HG02938 (cell line): Measurements from ENCODE around the gene LSM10.

Source experiments
- ATAC-seq: cut with Tn5 transposase; IDR thresholded peaks from one replicate; pipeline ENCODE4 v1.9.1; 2021; ENCODE audit warnings: mild to moderate bottlenecking, moderate library complexity; ENCODE audit not compliant: unreplicated experiment

LSM10 gene

DNA sequence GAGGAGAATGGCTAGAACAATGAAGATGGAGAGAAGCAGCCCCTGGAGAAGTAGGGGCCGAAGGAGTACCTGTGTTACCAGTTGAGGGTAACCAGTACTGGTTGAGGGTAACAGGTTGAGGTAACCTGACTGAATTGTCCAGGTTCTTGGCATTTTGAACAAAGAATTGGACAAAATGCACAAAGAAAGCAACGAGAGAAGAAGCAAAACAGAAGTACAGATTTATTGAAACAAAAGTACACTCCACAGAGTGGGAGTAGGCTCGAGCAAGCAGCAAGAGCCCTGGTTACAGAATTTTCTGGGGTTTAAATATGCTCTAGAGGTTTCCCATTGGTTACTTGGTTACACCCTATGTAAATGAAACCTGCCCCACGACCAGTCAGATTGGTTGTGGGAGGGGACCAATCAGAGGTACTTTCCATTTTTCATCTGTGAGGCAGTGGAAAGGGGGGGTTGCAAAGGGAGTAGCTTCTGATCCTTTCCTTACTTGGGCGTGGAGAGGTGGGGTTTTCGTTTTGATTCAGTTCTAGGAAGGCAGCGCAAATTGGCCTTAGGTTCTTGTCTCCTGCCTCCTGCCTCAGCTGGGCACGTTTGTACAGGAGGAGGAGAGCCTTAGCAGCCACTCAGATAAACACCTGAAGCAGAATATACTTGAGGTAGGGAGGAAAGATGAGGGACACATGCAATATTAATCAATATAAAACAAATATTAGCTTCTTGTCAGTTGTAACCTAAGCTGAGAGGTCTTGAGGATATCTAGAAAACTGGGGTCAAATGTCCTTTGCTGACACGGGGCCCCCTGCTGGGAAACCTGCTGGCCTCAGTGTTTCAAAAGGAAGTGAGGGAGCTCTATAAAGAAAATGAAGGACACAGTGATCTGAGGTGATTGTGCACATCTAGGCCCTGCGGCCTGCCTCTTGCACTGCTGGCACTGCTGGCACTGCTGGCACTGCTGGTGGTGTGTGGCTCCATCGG is 14.3 kb upstream of the LSM10 start:
- no peak for ATAC-seq

DNA sequence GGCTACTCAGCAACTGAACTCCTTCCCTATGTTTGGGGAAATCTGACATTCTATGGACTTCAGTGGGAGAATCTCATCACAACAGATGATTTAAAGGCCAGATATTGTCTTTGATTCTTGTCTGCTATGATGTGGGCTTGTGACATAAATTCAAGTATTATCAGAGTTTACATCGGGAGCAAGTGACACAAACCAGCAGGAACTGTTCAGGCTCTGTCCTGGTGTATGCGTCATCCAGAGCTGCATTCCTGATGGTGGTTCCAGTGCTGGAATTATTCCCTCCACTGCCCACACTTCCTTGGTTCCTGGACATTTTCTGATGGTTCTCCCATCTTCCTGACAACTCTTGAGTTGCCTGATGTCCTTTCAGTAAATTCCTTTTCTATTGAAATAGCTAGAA is 10.8 kb upstream of the LSM10 start:
- ATAC-seq = no peak

DNA sequence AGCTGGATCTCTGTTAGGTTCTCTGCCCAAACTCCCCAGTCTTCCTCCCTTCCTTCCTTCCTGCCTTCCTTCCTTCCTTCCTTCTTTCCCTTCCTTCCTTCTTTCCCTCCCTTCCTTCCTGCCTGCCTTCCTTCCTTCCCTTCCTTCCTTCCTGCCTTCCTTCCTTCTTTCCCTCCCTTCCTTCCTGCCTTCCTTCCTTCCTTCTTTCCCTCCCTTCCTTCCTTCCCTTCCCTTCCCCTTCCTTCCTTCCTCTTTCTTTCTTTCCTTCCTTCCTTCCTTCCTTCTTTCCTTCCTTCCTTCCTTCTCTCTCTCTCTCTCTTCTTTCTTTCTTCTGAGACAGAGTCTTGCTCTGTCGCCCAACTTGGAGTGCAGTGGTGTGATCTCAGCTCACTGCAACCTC is 8.7 kb upstream of the LSM10 start:
- ATAC-seq = no peak

DNA sequence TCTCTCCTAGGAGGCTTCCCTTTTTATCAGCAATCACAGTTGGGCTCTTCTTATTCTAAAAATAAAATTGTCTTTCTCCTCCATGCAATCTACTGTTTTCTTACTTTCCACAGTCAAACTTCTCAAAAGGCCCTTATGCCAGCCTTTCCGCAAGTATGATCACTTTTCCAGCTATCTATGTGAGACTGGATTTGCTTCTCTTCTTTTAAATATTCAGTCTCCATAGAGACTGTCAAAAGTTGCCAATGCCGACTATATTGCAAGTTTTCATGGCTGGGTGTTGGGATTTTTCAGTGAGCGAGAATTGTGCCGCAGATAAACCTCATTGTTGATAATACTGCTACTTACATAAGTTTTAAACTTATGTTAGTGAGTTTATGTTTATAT is 4.8 kb upstream of the LSM10 start:
- ATAC-seq = no peak

DNA sequence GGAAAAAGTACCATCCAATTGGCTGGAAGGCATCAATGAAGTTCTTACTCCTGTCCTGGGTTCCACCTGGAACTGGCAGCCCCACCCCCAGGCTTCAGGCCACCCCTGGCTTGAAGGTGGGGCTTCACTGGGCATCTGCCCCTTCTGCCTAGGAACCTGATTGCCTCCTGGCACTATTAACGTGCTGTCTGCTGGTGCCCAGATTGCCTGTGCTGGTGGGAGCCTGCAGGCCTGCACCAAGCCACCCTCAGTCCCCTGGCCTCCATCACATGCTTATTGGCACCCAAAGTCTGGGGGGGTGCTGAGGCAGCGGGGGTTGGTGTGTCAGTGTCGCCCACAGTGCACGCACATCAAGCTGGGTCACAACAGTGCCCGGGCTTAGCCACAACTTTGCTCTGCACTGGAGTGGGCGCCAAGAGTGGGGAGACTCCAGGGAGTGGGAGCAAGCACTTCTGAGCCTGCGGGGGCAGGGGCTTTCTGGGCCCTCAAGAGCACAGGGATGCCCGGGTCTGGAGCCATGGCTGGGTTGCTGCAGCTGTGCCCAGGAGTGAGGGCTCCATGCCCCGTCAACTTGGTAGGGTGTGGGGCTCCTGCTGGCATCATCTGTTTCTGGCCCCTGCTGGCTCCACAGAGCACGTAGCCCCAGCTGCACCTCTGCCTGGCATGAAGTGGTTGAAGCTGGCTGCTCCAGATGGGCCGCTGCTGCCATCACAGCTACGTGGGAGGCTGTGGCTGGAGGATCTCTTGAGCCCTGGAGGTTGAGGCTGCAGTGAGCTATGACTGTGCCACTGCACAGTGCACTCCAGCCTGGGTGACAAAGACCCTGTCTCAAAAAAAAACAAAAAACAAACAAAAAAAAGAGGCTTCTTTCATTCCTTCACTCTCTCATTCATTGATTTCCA is 4.1 kb upstream of the LSM10 start:
- ATAC-seq = no peak

DNA sequence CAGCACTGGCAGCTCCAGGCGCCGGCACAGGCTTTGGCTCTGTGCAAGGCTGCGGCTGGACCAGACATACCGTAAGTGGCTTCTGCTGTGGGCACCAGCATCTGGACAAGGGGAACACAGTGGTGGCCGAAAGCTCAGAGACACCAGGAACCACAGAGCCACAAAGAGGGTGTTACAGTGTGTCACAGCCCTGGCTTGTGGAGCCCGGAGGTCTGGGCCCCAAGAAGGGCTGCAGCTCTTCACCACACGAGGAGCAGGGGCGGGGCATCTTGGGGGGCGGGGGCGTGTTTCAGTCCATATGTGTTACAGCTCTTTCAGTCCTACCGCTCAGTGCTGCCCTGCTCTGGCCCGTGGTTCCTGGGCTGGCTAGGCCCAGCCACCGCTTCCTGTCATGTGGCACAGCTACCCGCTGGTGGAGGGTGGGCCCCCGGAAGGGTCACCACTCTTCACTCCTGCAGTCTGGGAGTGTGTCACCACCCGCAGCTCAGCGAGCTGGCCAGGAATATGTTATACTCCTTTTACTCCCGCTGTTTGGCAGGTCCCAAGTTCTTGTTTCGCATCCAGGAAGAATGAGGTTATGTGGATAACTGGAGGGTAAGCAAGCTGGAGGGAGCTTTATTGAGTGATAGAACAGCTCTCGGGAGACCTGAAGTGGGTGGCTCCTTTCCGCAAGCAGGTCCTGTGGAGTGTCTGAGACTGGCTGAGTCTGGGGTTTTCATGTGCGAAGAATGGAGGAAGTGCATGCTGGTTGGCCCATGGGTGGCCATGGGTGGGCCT is 3.3 kb upstream of the LSM10 start:
- no peak for ATAC-seq

DNA sequence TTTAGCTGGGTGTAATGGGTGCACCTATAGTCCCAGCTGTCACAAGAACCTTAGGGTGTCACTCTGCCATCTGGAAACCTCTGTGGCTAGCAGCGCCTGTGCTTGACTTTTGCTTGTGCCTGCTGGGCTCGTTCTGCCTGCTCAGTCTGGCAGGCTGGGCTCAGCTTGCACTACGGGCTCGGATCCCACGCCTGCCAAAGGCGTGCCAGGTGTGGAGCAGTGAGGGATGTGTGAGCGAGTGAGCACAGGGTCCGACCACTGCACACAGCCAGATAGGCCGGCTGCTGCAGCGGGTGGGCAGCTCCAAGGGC is 2.8 kb upstream of the LSM10 start:
- ATAC-seq = no peak

DNA sequence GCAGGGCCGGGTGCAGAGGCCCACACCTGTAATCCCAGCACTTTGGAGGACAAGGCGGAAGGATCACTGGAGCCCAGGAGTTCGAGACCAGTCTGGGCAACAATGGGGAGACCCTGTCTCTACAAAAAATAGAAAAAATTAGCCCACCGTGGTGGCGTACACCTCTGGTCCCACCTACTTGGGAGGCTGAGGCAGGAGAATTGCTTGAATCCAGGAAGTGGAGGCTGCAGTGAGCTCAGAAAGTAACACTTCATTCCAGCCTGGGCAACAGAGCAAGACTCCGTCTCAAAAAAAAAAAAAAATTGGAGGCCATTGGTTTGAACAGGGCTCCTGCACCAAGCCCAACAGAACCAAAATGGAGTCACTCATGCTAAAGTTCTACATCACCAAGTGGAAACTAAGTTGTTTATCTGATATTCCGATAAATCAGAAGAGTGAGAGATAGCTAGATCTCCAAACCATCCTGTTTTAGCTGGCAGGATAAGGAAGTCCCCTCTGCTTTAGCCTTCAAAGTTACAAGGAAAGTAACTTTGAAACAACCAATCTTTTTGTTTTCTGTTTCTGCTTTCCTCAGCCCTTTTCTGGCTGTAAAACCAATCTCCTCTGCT is 766 bp upstream of the LSM10 start:
- ATAC-seq = no peak

DNA sequence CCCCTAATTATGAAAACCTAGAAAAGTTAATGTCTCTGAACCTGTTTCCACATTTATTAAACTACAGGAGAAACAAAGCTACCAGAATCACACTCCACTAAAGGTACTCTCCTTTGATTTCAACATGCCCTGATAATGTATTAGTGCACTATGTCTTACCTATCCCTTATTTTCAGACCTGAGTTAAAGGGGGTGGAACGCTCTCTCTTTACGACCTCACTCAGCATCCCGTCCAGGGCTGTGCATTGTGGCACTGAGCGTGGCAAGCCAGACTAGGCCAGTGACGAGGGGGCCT is 678 bp downstream of the LSM10 start:
- ATAC-seq = no peak

DNA sequence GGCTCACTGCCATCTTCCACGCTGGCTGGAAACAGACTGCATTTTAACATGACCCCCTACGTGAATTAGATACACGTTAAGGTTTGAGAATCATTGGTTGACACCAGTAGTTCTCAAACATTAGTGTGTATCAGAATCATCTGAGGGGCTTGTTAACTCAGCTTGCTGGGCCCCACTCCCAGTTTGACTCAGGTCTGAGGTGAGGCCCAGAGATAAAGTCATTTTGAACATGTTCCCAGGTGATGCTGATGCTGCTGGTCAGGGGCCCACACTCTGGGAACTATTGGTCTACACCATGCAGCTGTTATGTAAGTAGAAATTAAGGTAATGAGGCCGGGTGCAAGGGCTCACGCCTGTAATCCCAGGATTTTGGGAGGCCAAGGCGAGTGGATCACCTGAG is 1.3 kb downstream of the LSM10 start:
- no peak for ATAC-seq

DNA sequence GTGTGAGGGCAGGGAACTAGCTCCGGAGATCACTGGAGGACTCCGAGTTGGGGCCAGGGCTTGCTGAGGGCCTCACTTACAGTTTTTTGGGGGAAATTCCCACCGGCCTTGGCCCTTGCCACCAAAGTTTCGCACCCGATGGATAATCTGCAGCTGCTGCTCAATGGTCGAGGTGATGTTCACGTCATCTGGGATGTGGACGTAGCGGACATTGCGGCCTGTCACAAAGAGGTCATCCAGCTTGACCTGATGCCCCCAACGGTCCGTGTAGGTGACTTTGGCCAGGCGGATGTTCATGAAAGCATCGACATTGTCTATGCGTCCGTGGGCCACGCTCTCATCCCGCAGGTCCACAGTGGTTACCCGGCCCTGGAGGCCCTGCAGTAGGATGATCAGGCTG is 4.0 kb downstream of the LSM10 start:
- no peak for ATAC-seq

DNA sequence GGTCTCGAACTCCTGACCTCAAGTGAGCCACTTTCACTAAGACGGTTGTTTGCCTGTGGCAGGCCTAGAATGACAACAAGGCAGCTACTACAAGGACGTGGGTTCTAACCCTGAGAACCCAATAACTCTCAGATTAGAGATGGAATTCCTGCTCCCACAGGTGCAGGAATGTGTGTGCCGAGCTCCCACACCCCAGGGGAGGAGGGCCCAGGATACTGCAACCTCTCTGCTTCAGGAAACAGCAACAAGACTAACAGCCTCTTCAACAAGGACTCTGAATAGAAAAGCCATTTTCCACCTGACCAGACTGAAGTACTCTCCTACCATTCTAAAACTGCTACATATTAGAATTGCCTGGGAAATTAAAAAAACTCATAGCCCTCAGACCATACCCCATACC is 4.9 kb downstream of the LSM10 start:
- ATAC-seq = no peak

DNA sequence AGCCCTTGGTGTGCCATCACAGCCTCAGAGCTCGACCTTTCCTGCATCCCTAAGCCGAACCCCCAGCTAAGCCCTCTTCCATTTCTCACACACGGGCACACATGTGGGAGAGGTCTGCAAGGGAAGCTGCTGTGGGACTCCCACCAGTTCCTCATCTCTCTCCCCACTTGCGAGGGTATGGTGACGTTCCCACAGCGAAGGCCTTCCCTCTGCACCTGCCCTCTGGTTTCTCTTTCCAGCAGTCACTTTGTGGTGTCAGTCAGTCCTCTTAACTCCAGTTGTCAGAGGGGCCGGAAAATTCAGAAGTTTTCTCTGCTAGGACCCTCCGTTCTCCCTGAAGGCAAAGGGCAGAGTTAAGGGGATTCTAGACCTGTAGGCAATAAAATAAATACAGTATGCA is 6.4 kb downstream of the LSM10 start:
- no peak for ATAC-seq

DNA sequence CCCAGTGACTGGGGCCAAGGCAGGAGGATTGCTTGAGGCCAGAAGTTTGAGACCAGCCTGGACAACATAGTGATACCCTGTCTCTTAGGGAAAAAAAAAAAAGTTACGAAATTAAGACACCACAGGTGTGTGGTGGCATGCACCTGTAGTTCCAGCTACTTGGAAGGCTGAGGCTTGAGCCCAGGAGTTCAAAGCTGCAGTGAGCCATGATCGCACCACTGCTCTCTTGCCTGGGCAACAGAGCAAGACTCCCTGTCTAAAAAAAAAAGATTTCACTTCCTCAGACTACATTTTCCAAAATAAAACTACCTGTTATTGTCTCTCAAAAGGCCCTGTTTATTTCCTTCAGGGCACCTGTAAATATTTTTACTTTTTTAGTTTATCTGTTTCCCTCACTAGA is 7.3 kb downstream of the LSM10 start:
- no peak for ATAC-seq

DNA sequence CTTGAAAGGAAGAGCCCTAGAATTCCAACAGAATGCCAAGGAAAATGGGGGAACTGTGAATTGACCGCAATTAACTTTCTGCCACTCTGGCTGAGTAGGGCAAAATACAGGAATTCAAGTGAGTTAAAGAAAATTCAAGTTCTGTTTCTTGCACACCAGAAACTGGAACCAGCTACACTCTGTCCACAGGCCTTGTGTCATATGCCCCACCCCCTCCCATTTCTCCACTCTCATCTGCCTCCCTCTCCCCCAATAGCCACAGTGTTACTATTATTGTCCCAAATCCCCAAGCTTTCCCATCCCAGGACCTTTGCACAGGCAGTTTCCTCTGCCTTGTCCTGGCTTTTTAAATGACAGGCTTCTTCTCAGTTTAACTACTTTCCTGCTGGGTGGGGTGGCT is 7.7 kb downstream of the LSM10 start:
- no peak for ATAC-seq

DNA sequence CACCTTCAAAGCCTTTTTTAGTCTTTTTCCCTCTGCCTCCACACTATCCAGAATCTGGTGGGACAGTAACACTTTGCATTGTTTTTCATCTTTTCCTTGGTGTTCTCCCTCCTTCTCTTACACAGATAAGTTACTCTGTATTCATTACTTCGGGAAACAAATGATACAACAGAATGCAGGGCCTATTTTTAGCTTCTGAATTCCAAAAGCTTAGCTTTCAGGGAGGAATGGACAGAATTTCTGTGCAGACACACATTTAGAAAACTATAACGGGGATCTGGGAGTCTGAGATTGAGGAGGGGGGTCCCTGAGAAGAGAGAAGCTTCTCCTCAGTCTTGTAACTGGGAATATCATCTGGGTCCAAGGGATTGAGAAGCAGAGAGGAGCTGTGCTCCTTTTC is 8.4 kb downstream of the LSM10 start:
- no peak for ATAC-seq

DNA sequence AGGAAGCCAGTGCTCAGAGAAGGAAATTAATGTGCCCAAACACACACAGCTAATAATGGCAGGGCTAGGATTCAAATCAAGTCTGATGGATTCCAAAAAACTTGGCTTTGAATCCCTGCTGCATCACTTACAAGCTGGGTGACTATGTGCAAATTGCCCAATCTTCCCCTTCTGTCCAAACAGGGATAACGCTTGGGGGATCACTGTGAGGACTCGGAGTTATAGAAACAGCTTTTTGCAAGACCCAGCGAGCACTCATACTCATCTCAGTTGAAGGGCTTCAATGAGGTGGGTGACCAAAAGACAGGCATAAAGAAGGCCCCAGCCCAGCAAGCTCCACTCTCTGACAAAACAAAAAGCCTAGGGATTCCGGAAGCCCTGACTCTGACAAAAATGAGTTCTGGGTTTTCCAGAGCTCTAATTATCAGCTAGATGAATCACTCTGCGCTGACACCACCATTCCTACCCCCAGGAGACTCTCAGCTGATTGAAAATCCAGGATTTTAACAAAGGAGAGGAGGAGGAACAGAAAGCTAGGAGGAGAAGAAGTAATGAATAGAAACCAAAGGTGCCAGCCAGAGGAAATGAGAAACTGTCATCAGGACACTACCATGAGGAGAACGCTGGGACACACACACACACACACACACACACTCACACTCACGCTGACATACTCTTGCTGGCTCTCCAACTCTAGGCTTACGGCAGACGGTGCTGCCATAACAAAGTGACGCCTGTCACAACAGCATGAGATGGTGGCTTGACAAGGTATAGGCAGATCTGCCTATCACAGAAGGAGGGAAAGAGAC is 10.4 kb downstream of the LSM10 start:
- no peak for ATAC-seq

DNA sequence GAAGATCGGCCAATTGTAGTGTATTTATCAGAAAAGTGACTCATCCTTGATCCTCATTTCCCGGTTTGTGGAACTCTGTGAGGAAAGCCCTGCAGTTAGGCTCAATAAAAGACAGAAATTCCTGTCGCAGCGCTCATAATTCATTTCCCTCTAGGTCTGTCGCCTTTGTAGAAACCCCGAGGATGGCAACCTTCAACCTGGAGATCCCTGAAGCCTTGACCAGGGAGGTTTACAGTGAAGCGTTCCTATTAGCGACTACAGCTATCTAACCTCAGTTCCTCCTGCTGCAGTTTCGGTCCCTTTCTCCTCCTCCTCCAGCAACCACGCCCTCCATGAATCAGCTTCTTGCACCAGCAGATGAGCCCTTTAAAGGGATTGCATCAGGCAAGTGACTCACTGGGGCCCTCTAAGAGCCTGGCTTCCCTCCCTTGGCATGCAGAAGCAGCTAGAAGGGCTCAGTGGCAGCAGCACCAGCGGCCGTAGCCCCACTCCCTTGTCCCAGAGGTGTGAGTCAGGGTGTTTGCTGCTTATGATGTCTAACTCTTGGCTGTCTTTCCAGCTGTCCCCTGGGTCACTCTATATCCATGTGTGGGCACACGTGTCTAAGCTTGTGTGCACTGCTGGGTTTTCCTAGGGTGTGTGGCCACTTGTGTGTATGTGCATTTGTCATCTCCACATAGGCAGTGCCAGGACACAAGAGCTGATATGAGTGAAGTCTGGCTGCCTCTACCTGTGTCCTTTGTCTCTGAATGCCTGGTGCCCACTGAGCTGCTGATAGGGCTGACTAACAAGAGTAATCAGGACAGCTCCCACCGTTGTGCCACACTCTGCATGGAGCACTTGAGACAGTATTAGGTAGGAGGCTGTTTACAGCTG is 11.2 kb downstream of the LSM10 start:
- ATAC-seq = peak; percentile 43
